Choroid plexus epithelial cell (primary cell): ENCODE measurements around the gene ZNRF4.
"Not testable (repeated sequence)": the region's sequence is repeated elsewhere in the genome, so short reads cannot be mapped to it uniquely, and the experiment has no call there.

Experiments used
- DNase-seq: peaks from one replicate; pipeline ENCODE4 v3.0.0-alpha.2; 2010; ENCODE audit warnings: low read depth
- H3K4me3 ChIP-seq: 2 replicates; pipeline ENCODE4 v1.5.1; 2011; ENCODE audit warnings: low read depth, mild to moderate bottlenecking, control low read depth, low read length, moderate library complexity
- CTCF ChIP-seq: conservative IDR thresholded peaks from 2 replicates; pipeline ENCODE4 v1.5.1; 2011; ENCODE audit warnings: low read depth, mild to moderate bottlenecking, control low read depth, inconsistent platforms, low read length, moderate library complexity

ZNRF4 gene

GRCh38 chr19:5480427-5480836 lies 25.2 kb downstream of the ZNRF4 start:
- no peak overlapping the region for H3K4me3 ChIP-seq
- peak; percentile 29 for DNase-seq
- peak; percentile 62 for TF ChIP-seq CTCF

GRCh38 chr19:5481957-5482356 lies 26.7 kb downstream of the ZNRF4 start:
- no peak for TF ChIP-seq CTCF
- H3K4me3 ChIP-seq: no peak overlapping the region
- DNase-seq: no peak

- peak; percentile 17 for DNase-seq
- TF ChIP-seq CTCF: no peak
- no peak overlapping the region for H3K4me3 ChIP-seq
Measured at GRCh38 chr19:5484398-5485285, 29.4 kb downstream of the ZNRF4 start.

GRCh38 chr19:5485286-5485636 lies 30.0 kb downstream of the ZNRF4 start:
- no peak for TF ChIP-seq CTCF
- no peak for DNase-seq
- H3K4me3 ChIP-seq: no peak overlapping the region

GRCh38 chr19:5485658-5486057 lies 30.4 kb downstream of the ZNRF4 start:
- not testable (repeated sequence) for DNase-seq

GRCh38 chr19:5487222-5487621 lies 32.0 kb downstream of the ZNRF4 start:
- no peak overlapping the region for H3K4me3 ChIP-seq
- no peak for TF ChIP-seq CTCF
- no peak for DNase-seq

More at GRCh38 chr19:5485658-5486057, 30.4 kb downstream of the ZNRF4 start:
- H3K4me3 ChIP-seq: not testable (repeated sequence)

GRCh38 chr19:5489551-5489950 lies 34.3 kb downstream of the ZNRF4 start:
- no peak overlapping the region for H3K4me3 ChIP-seq
- TF ChIP-seq CTCF: no peak
- DNase-seq: no peak
